IPS-18c (cell line): ENCODE data around the gene EFS.
"Not testable (repeated sequence)": the region's sequence is repeated elsewhere in the genome, so short reads cannot be mapped to it uniquely, and the experiment has no call there.

ENCODE experiments used
- H3K4me3 ChIP-seq: 2 replicates; pipeline ENCODE4 v1.7.0; 2013; ENCODE audit warnings: low read depth, mild to moderate bottlenecking, low read length, moderate library complexity; ENCODE audit not compliant: insufficient read depth
- H3K9me3 ChIP-seq: one replicate; pipeline ENCODE4 v1.6.1; 2013; ENCODE audit warnings: mild to moderate bottlenecking, low read length, moderate library complexity; ENCODE audit not compliant: control insufficient read depth, insufficient read depth

Gene EFS

GRCh38 chr14:23352506-23353432 is 12.2 kb downstream of the EFS start, which contains the start of gene SLC22A17:
SLC22A17 (minus strand) TSS chr14:23352887.
- H3K9me3 ChIP-seq: no peaks in the 10 kb centered on the region
- peak within 1 kb of the TSS; percentile 85 for H3K4me3 ChIP-seq

GRCh38 chr14:23351681-23352505 is 13.1 kb downstream of the EFS start:
- Histone ChIP-seq H3K4me3 (peak overlapping the region; percentile 85), H3K9me3 (no peaks in the 10 kb centered on the region)

DNA sequence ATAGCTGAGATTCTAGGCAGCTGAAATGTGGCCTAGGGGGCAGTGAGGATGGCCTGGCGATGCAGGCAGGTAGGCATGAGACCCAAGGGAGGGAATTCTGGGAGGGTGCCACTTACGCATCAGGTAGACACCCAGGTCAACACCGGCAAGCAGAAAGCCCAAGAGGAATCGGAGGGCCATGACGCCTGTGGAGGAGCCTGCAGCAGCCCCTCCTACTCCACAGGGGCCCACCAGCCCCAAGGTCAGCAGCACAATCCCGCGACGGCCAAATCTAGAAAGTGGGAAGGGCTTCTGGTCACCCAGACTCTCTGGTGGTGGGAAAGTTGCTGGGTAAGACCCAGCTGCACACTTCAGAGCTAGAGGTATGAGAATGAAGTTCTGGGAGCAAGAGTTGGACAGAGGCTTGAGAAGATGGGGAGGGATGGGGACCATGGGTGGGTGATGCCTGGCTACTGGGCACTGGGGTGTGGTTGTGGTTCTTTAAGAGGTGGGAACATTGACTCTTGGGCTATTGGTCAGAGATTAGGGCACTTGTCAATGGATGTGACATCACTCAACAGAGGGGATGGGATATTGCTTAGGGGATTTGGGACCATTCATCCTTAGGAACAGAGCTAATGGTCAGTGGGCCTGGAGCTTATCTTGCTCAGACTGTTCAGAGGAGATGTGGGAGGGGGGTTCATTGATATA is 15.7 kb downstream of the EFS start:
- Histone ChIP-seq H3K4me3 (no peak overlapping the region), H3K9me3 (no peaks in the 10 kb centered on the region)

GRCh38 chr14:23348297-23348655 is 16.7 kb downstream of the EFS start:
- H3K9me3 ChIP-seq: no peaks in the 10 kb centered on the region
- no peak overlapping the region for H3K4me3 ChIP-seq

DNA sequence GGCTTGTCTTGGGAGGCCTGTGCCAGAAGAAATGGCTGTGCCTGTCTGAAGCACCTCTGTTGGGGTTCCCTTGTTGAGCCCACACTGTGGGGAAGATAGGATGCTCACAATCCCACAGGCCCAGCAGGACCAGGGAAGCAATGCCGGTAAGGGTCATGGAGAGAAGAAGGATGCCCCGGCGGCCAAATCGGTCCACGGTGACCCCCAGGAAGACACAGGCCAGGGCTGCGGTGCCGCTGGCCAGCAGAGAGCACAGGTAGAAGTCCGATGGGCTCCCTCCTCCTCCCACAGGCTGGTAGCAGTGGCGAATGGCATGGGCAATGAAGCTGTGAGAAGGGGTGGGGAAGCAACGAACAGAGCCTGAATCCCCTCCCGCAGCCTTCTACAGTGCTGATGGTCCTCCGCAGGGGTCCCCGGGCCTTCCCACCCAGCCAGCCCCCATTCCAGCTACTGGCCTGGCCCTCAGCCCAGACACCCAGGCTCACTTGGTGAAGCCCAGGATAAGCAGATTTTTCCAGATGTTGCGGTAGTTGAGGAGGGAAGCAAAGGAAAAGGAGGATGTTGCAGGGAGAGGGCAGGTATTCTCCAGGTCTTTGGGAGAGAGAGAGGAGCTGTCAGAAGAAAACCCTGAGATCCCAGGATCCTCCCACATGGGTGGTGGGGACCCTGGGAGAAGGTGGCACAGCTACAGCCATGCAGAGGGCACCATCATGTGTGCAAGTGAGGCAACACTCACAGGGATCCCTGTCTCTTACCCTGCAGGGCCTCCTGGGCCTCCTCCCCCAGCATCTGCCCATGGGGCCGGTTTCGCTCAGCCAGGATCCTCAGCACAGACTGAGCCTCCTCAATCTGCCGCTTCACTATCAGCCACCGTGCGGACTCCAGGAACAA is 17.3 kb downstream of the EFS start:
- Histone ChIP-seq H3K4me3 (no peak overlapping the region), H3K9me3 (no peaks in the 10 kb centered on the region)

DNA sequence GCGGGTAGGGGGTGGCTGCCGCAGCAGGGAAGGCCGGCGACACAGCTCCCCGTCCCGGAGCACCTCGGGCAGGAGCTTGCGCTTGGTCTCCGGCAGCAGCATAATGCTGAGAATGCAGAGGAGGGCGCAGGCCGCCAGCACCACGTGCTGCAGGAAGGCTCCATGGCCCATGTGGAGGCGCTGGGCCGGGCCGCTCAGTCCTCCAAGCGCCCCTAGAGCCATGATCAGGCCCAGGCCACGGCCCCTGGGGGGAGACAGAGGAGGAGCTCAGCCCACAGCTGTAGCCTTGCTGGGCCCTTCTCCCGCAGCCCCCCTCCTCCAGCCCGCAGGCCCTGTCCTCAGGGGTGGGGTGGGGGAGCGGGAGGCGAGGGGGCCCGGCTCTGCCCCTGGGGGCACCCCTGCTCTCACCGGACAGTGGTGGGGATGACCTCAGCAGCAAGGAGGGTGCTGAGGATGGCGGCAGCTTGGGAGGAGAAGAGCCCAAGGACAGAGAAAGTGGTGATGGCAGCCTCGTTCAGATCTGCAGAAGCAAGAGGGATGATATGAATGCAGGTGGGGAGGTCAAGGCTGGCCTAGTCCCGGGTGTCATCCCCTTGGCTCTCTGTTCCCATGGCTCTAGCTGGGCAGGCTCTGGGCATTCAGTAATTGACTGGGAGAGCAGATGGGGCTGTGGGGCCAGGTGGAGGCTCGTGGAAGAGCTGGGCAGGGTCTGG is 18.1 kb downstream of the EFS start:
- Histone ChIP-seq H3K4me3 (no peak overlapping the region), H3K9me3 (no peaks in the 10 kb centered on the region)

- no peak overlapping the region for H3K4me3 ChIP-seq
- no peaks in the 10 kb centered on the region for H3K9me3 ChIP-seq
Observed at GRCh38 chr14:23345987-23346692, 18.8 kb downstream of the EFS start.

DNA sequence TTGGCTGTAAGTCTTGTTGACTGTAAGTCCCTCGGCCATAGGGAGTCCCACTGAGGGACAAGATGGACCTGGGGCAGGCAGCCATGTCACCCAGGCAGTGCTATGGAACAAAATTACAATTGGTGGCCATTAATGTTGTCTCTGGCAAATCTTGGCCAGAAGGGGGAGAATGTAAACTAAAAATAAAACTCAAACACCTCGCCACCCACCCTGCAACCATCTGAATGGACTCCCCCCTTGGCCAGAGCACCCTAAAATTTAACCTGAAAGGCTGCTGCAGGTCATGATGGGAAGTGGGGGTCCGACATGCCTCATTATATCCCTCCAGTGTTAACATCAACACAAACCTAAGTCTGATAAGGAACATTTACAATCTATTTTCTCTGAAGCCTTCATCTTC is 20.5 kb downstream of the EFS start:
- H3K9me3 ChIP-seq: no peaks in the 10 kb centered on the region
- H3K4me3 ChIP-seq: no peak overlapping the region

GRCh38 chr14:23339506-23340268 is 25.3 kb downstream of the EFS start:
- H3K9me3 ChIP-seq: no peaks in the 10 kb centered on the region
- no peak overlapping the region for H3K4me3 ChIP-seq

DNA sequence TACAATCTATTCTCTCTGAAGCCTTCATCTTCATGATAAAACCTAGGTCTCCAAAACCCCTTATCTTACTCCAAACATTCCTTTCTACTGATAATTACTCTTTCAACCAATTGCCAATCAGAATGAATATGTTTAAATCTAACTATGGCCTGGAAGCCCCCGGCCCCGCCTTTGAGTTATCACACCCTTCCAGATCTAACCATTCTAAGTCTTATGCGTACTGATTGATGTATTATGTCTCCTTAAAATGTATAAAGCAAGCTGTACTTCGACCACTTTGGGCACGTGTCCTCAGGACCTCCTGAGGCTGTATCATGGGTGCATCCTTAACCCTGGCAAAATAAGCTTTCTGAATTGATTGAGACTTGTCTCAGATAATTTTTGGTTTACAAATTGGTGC is 29.3 kb downstream of the EFS start:
- Histone ChIP-seq H3K9me3 (no peaks in the 10 kb centered on the region), H3K4me3 (no peak overlapping the region)

- Histone ChIP-seq H3K9me3 (no peaks in the 10 kb centered on the region), H3K4me3 (no peak overlapping the region)
Observed at GRCh38 chr14:23327947-23328744, 36.8 kb downstream of the EFS start.

GRCh38 chr14:23326491-23327332 is 38.3 kb downstream of the EFS start:
- Histone ChIP-seq H3K4me3 (no peak overlapping the region), H3K9me3 (no peaks in the 10 kb centered on the region)

GRCh38 chr14:23325746-23326145 is 39.2 kb downstream of the EFS start:
- H3K9me3 ChIP-seq: not testable (repeated sequence)

DNA sequence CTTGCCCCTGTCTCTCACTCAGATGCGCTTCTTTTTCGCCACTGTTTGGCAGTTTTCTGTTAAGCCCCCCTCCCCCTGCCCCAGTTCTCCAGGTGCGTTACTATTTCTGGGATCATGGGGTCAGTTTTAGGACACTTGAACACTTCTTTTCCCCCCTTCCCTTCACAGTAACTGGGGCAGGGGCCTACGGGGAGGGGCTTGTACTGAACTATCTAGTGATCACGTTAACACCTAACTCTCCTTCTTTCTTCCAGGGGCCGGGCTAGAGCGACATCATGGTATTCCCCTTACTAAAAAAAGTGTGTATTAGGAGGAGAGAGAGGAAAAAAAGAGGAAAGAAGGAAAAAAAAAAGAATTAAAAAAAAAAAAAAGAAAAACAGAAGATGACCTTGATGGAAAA is 40.0 kb downstream of the EFS start:
- Histone ChIP-seq H3K9me3 (no peaks in the 10 kb centered on the region), H3K4me3 (no peak overlapping the region)

More at GRCh38 chr14:23325746-23326145, 39.2 kb downstream of the EFS start:
- not testable (repeated sequence) for H3K4me3 ChIP-seq
